HG03354 (cell line): ENCODE measurements around the gene KCNIP1.

Source experiments
- ATAC-seq: cut with Tn5 transposase; IDR thresholded peaks from one replicate; pipeline ENCODE4 v1.9.1; 2021; ENCODE audit warnings: mild to moderate bottlenecking; ENCODE audit not compliant: unreplicated experiment, poor library complexity, severe bottlenecking

Gene KCNIP1

GRCh38 chr5:170617533-170618490 is 114.0 kb downstream of the KCNIP1 start:
- no peak for ATAC-seq

GRCh38 chr5:170619869-170620268 is 116.0 kb downstream of the KCNIP1 start:
- ATAC-seq: no peak

- no peak for ATAC-seq
These were observed 119.1 kb downstream of the KCNIP1 start for GRCh38 chr5:170622933-170623332.

GRCh38 chr5:170623576-170624181 is 119.9 kb downstream of the KCNIP1 start:
- ATAC-seq: no peak

GRCh38 chr5:170625221-170626165 is 121.7 kb downstream of the KCNIP1 start:
- ATAC-seq: no peak

- no peak for ATAC-seq
These were observed 122.8 kb downstream of the KCNIP1 start for GRCh38 chr5:170626507-170627150.

- ATAC-seq: no peak
These were observed 123.5 kb downstream of the KCNIP1 start for GRCh38 chr5:170627271-170627670.

- no peak for ATAC-seq
These were observed 124.2 kb downstream of the KCNIP1 start for GRCh38 chr5:170628028-170628427.

- no peak for ATAC-seq
These were observed 125.1 kb downstream of the KCNIP1 start for GRCh38 chr5:170628691-170629565.

- no peak for ATAC-seq
These were observed 125.9 kb downstream of the KCNIP1 start for GRCh38 chr5:170629566-170630175.

GRCh38 chr5:170630226-170630625 is 126.4 kb downstream of the KCNIP1 start:
- ATAC-seq: no peak

- ATAC-seq: no peak
These were observed 126.9 kb downstream of the KCNIP1 start for GRCh38 chr5:170630711-170631141.

GRCh38 chr5:170631466-170632195 is 127.8 kb downstream of the KCNIP1 start:
- no peak for ATAC-seq

GRCh38 chr5:170632266-170632984 is 128.6 kb downstream of the KCNIP1 start:
- peak; percentile 11 for ATAC-seq

- peak; percentile 71 for ATAC-seq
These were observed 129.1 kb downstream of the KCNIP1 start for GRCh38 chr5:170632985-170633234.

- ATAC-seq: peak; percentile 10
These were observed 129.6 kb downstream of the KCNIP1 start for GRCh38 chr5:170633235-170634081.
